HepG2 (cell line): ENCODE data around the gene JPH2. TPM values are rescaled to one million over a fixed set of nuclear protein-coding genes. Genes with fewer than 3 reads are reported as not detected.

Source experiments
- ATAC-seq: fragments of 200-7000 bp; cut with Tn5 transposase; 3 replicates; pipeline ENCODE4 v1.9.1; 2020; ENCODE audit warnings: mild to moderate bottlenecking, moderate library complexity
- BruUV-seq: library from RNA; stranded (reverse); fragments of 400-500 nt; replicated peaks from 2 replicates; lab custom pipeline; 2021; lab: Mats Ljungman, UMichigan
- CTCF ChIA-PET: fragments of 300-600 bp; formaldehyde crosslinking; extraction: SDS; loops from one replicate; lab custom pipeline; 2021; ENCODE audit warnings: low total read pairs, inconsistent platforms, low intra/inter-chr PET ratio; lab: Yijun Ruan, JAX
- POLR2A ChIA-PET: fragments of 350-600 bp; sonication (Branson Sonifier 250); formaldehyde crosslinking; loops from one replicate; lab custom pipeline; 2020; ENCODE audit warnings: antibody characterized with exemption, inconsistent platforms; lab: Yijun Ruan, JAX
- DNase-seq: peaks from one replicate; pipeline ENCODE4 v3.0.0-alpha.2; 2015; ENCODE audit warnings: low spot score
- FAIRE-seq: peaks from 3 replicates; lab custom pipeline; 2011; peaks lifted over from hg19 to GRCh38; lab: Jason Lieb, UNC
- H2AFZ ChIP-seq: one replicate; pipeline ENCODE4 v1.6.1; 2011; ENCODE audit warnings: low read length, inconsistent platforms
- H3K27ac ChIP-seq: fragments of 300-600 bp; 3 replicates; pipeline ENCODE4 v1.8.0; 2011; ENCODE audit warnings: mixed run types, mild to moderate bottlenecking, mixed read lengths, low read length, inconsistent platforms; ENCODE audit not compliant: insufficient read depth; ENCODE audit errors: extremely low read length
- H3K27me3 ChIP-seq, 2 experiments: fragments of 200-600 bp in 1 of 2; 2 replicates in 1 of 2; 3 replicates in 1 of 2; pipeline versions ENCODE4 v1.6.0 to v1.8.0; 2011; ENCODE audit warnings: low read length in 2 of 2, mild to moderate bottlenecking in 2 of 2, moderate library complexity in 2 of 2, inconsistent platforms in 1 of 2; ENCODE audit not compliant: insufficient read depth in 2 of 2, control insufficient read depth in 1 of 2
- H3K36me3 ChIP-seq, 2 experiments: fragments of 200-600 bp in 1 of 2; replicated peaks in 1 of 2; 2 replicates in 1 of 2; 3 replicates in 1 of 2; pipeline versions ENCODE4 v1.5.1 to v1.8.0; 2011; ENCODE audit warnings: low read length in 2 of 2, inconsistent platforms in 1 of 2; ENCODE audit not compliant: insufficient read depth in 2 of 2, control insufficient read depth in 1 of 2
- H3K4me1 ChIP-seq: 2 replicates; pipeline ENCODE4 v1.5.1; 2012; ENCODE audit warnings: low read length, inconsistent platforms; ENCODE audit not compliant: insufficient read depth
- H3K4me2 ChIP-seq: 2 replicates; pipeline ENCODE4 v1.6.0; 2011; ENCODE audit warnings: low read depth, low read length, inconsistent platforms
- H3K4me3 ChIP-seq, 3 experiments: fragments of 200-600 bp in 1 of 3; sonication (generic), shearing (Covaris generic) in 1 of 3; replicated peaks in 1 of 3; 2 replicates each; pipeline ENCODE4 v1.5.1; 2011 to 2016; ENCODE audit warnings: low read length in 3 of 3, inconsistent platforms in 2 of 3, low read depth in 2 of 3, mild to moderate bottlenecking in 2 of 3, control low read depth in 1 of 3, mixed read lengths in 1 of 3; ENCODE audit not compliant: insufficient read depth in 1 of 3
- H3K79me2 ChIP-seq: one replicate; pipeline ENCODE4 v1.6.1; 2011; ENCODE audit warnings: low read length, inconsistent platforms; ENCODE audit not compliant: insufficient read depth
- H3K9ac ChIP-seq: 2 replicates; pipeline ENCODE4 v1.6.0; 2011; ENCODE audit warnings: mild to moderate bottlenecking, low read depth, low read length, inconsistent platforms; ENCODE audit not compliant: insufficient read depth
- H3K9me3 ChIP-seq: 2 replicates; pipeline ENCODE4 v1.5.1; 2012; ENCODE audit warnings: mild to moderate bottlenecking, low read length
- H4K20me1 ChIP-seq: 2 replicates; pipeline ENCODE4 v1.6.0; 2011; ENCODE audit warnings: inconsistent platforms, mild to moderate bottlenecking, low read length, moderate library complexity; ENCODE audit not compliant: insufficient read depth
- ATF2 ChIP-seq: sonication (generic); formaldehyde crosslinking; IDR thresholded peaks from 2 replicates; pipeline ENCODE4 v1.4.0; 2020; ENCODE audit warnings: missing genetic modification reagents
- GZF1 ChIP-seq: sonication (generic); formaldehyde crosslinking; IDR thresholded peaks from 2 replicates; pipeline ENCODE4 v1.5.1; 2020; ENCODE audit warnings: mild to moderate bottlenecking, missing genetic modification reagents
- JUNB ChIP-seq: sonication (generic); formaldehyde crosslinking; IDR thresholded peaks from 2 replicates; pipeline ENCODE4 v1.8.0; 2022; ENCODE audit warnings: missing genetic modification reagents, mild to moderate bottlenecking, borderline replicate concordance
- NCOA1 ChIP-seq: sonication (generic); formaldehyde crosslinking; IDR thresholded peaks from 2 replicates; pipeline ENCODE4 v1.9.0; 2021; ENCODE audit warnings: missing genetic modification reagents
- RBM39 ChIP-seq: fragments of 200-400 bp; formaldehyde crosslinking; IDR thresholded peaks from one replicate; pipeline ENCODE4 v1.6.1; 2018; ENCODE audit warnings: antibody characterized with exemption, mild to moderate bottlenecking, low read depth, low read length; ENCODE audit not compliant: poor library complexity, severe bottlenecking
- RCOR2 ChIP-seq: IDR thresholded peaks from 2 replicates; pipeline ENCODE4 v1.6.1; 2016; ENCODE audit warnings: missing biosample characterization, missing genetic modification reagents
- YEATS2 ChIP-seq: sonication (generic); formaldehyde crosslinking; IDR thresholded peaks from 2 replicates; pipeline ENCODE4 v1.4.0; 2020; ENCODE audit warnings: missing genetic modification reagents, borderline replicate concordance
- ZBTB2 ChIP-seq: sonication (generic); formaldehyde crosslinking; IDR thresholded peaks from 2 replicates; pipeline ENCODE4 v1.8.0; 2022; ENCODE audit warnings: low read depth, missing genetic modification reagents
- ZXDC ChIP-seq: sonication (generic); formaldehyde crosslinking; IDR thresholded peaks from 2 replicates; pipeline ENCODE4 v1.5.0; 2020; ENCODE audit warnings: mild to moderate bottlenecking, missing genetic modification reagents
- WGBS: methylation state at CpG from one replicate; pipeline ENCODE4 v1.1.6; 2017; ENCODE audit warnings: low lambda C conversion rate; 5-methylcytosine and 5-hydroxymethylcytosine counted together
- in situ Hi-C: cut with HindIII; loops from 2 replicates; pipeline ENCODE4 v1.10.0; 2017; ENCODE audit warnings: low pct_unique_long_range_greater_than_20kb; ENCODE audit not compliant: extremely low pct_ligation_motif_present
- intact Hi-C: fragments of 100-400 bp; cut with micrococcal nuclease; formaldehyde crosslinking; loops from one replicate; pipeline ENCODE4 v1.10.0; 2022; ENCODE audit not compliant: unreplicated experiment
- polyA plus RNA-seq, 8 experiments: library from polyadenylated mRNA; depleted of rRNA in 3 of 8; stranded (reverse) in 7 of 8; unstranded in 1 of 8; fragments of >200 nt; fragmentation: Illumina TruSeq in 4 of 8; extraction: Trizol in 4 of 8; gene quantifications; 2 replicates each; pipeline versions ENCODE4 v1.2.1 to v1.2.3, GENCODE V29; 2011 to 2016; ENCODE audit warnings: low read depth in 4 of 8, missing spikeins in 1 of 8, mixed read lengths in 1 of 8; ENCODE audit not compliant: insufficient read depth in 1 of 8
- total RNA-seq, 5 experiments: library from RNA; depleted of rRNA; stranded (reverse); fragments of >200 nt; fragmentation: Illumina TruSeq; extraction: Trizol; gene quantifications; 2 replicates each; pipeline ENCODE4 v1.2.3, GENCODE V29; 2016; ENCODE audit warnings: low read depth in 1 of 5
- TF ChIP-seq, protein P1 (sequence below): sonication (generic); formaldehyde crosslinking; conservative IDR thresholded peaks from 2 replicates; pipeline ENCODE4 v1.8.0; 2022; ENCODE audit warnings: low read depth, missing genetic modification reagents
- TF ChIP-seq, protein P2 (sequence below): sonication (generic); formaldehyde crosslinking; IDR thresholded peaks from 2 replicates; pipeline ENCODE4 v1.4.0; 2020; ENCODE audit warnings: missing genetic modification reagents

JPH2 gene
- total and polyA plus RNA-seq, 2 of the 13 experiments (the other 11 are each of a cell fraction or from before 2014, with no cell fraction given) = 0.42 TPM; not detected in 1

GRCh38 chr20:44143936-44144335, 43.1 kb downstream of the JPH2 start:
- in situ Hi-C loops = no loop called here
- intact Hi-C loops = no loop called here
- no peak for TF ChIP-seq ZBTB2
- TF ChIP-seq, protein P1, sequence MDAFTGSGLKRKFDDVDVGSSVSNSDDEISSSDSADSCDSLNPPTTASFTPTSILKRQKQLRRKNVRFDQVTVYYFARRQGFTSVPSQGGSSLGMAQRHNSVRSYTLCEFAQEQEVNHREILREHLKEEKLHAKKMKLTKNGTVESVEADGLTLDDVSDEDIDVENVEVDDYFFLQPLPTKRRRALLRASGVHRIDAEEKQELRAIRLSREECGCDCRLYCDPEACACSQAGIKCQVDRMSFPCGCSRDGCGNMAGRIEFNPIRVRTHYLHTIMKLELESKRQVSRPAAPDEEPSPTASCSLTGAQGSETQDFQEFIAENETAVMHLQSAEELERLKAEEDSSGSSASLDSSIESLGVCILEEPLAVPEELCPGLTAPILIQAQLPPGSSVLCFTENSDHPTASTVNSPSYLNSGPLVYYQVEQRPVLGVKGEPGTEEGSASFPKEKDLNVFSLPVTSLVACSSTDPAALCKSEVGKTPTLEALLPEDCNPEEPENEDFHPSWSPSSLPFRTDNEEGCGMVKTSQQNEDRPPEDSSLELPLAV = no peak
- TF ChIP-seq NCOA1 (CRISPR knock-in tag) = no peak
- no peak for TF ChIP-seq JUNB (CRISPR knock-in tag)
- no peak for TF ChIP-seq YEATS2 (CRISPR knock-in tag)
- TF ChIP-seq, protein P2, sequence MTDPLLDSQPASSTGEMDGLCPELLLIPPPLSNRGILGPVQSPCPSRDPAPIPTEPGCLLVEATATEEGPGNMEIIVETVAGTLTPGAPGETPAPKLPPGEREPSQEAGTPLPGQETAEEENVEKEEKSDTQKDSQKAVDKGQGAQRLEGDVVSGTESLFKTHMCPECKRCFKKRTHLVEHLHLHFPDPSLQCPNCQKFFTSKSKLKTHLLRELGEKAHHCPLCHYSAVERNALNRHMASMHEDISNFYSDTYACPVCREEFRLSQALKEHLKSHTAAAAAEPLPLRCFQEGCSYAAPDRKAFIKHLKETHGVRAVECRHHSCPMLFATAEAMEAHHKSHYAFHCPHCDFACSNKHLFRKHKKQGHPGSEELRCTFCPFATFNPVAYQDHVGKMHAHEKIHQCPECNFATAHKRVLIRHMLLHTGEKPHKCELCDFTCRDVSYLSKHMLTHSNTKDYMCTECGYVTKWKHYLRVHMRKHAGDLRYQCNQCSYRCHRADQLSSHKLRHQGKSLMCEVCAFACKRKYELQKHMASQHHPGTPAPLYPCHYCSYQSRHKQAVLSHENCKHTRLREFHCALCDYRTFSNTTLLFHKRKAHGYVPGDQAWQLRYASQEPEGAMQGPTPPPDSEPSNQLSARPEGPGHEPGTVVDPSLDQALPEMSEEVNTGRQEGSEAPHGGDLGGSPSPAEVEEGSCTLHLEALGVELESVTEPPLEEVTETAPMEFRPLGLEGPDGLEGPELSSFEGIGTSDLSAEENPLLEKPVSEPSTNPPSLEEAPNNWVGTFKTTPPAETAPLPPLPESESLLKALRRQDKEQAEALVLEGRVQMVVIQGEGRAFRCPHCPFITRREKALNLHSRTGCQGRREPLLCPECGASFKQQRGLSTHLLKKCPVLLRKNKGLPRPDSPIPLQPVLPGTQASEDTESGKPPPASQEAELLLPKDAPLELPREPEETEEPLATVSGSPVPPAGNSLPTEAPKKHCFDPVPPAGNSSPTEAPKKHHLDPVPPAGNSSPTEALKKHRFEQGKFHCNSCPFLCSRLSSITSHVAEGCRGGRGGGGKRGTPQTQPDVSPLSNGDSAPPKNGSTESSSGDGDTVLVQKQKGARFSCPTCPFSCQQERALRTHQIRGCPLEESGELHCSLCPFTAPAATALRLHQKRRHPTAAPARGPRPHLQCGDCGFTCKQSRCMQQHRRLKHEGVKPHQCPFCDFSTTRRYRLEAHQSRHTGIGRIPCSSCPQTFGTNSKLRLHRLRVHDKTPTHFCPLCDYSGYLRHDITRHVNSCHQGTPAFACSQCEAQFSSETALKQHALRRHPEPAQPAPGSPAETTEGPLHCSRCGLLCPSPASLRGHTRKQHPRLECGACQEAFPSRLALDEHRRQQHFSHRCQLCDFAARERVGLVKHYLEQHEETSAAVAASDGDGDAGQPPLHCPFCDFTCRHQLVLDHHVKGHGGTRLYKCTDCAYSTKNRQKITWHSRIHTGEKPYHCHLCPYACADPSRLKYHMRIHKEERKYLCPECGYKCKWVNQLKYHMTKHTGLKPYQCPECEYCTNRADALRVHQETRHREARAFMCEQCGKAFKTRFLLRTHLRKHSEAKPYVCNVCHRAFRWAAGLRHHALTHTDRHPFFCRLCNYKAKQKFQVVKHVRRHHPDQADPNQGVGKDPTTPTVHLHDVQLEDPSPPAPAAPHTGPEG (CRISPR knock-in tag) = no peak
- no peak for TF ChIP-seq RCOR2
- TF ChIP-seq GZF1 = no peak
- no peak for TF ChIP-seq RBM39
- no peak for TF ChIP-seq ZXDC (CRISPR knock-in tag)
- no peak for TF ChIP-seq ATF2 (CRISPR knock-in tag)
- Histone ChIP-seq H3K36me3 (no peaks in the 10 kb centered on the region), H3K4me1 (peaks cover 14% of the 10 kb centered on the region), H2AFZ (no peak overlapping the region), H4K20me1 (no peaks in the 10 kb centered on the region), H3K4me3 (no peak overlapping the region), H3K79me2 (no peaks in the 10 kb centered on the region), H3K4me2 (no peak overlapping the region), H3K27me3 (peaks cover 8 to 68% of the 10 kb centered on the region in 2 experiments; a peak in 4 of 5 replicates), H3K9me3 (no peaks in the 10 kb centered on the region), H3K27ac (no peak overlapping the region), H3K9ac (no peak overlapping the region)
- BruUV-seq = no TSS peak
- DNase-seq (no peak), ATAC-seq (no peak), FAIRE-seq (no peak)
- 31% methylated on average over 10 of the region's 10 CpGs for WGBS
- ChIA-PET CTCF (no interaction called here), POLR2A (no interaction called here)
